Neutrophil (primary cell): ENCODE data around the gene PPP1CB.
"Not testable (repeated sequence)": the region's sequence is repeated elsewhere in the genome, so short reads cannot be mapped to it uniquely, and the experiment has no call there.

Experiments
- H3K27ac ChIP-seq: fragments of 200-600 bp; sonication (generic); 2 replicates; pipeline ENCODE4 v1.5.1; 2016; ENCODE audit warnings: mild to moderate bottlenecking, moderate library complexity
- H3K27me3 ChIP-seq: fragments of 200-600 bp; sonication (generic); 2 replicates; pipeline ENCODE4 v1.6.0; 2016; ENCODE audit warnings: mild to moderate bottlenecking
- H3K36me3 ChIP-seq: fragments of 200-600 bp; sonication (generic); 2 replicates; pipeline ENCODE4 v1.5.1; 2017
- H3K4me1 ChIP-seq, 2 experiments: fragments of 200-600 bp in 1 of 2; sonication (generic) in 1 of 2; 1 replicate in 1 of 2; 2 replicates in 1 of 2; pipeline versions ENCODE4 v1.5.1 to v1.6.1; 2013 to 2016; ENCODE audit warnings: low read depth in 1 of 2, low read length in 1 of 2, mild to moderate bottlenecking in 1 of 2, moderate library complexity in 1 of 2; ENCODE audit not compliant: control insufficient read depth in 1 of 2, insufficient read depth in 1 of 2
- H3K4me3 ChIP-seq, 2 experiments: fragments of 200-600 bp in 1 of 2; sonication (generic) in 1 of 2; 1 replicate in 1 of 2; 2 replicates in 1 of 2; pipeline ENCODE4 v1.5.1; 2013 to 2016; ENCODE audit warnings: low read depth in 1 of 2, low read length in 1 of 2, mild to moderate bottlenecking in 1 of 2, moderate library complexity in 1 of 2
- H3K9me3 ChIP-seq: fragments of 200-600 bp; sonication (generic); 2 replicates; pipeline ENCODE4 v1.5.1; 2016
- TF ChIP-seq, protein P1 (sequence below): fragments of 200-600 bp; sonication (generic); IDR thresholded peaks from 2 replicates; pipeline ENCODE4 v1.5.1; 2016; ENCODE audit warnings: antibody characterized with exemption

The PPP1CB gene

DNA sequence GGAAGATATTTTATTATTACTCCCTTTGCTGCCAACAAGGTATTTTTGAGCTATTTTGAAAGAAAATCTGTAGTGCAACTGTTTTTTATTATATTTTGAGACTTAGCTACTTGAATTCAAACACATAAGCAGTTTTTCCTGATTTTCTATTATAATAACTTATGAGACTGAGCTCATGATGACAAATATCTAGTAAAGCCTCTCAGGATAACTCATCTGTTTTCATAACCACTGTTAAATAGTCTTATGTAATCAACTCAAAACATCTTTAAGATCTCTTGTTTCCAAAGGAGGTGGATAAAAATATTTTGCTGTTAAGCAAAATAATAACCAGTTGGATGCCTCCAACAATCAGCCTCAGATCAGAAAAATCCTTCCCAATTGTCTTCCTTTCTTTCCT lies 21.9 kb upstream of the PPP1CB start:
- Histone ChIP-seq H3K27ac (no peak overlapping the region), H3K36me3 (no peaks in the 10 kb centered on the region), H3K9me3 (no peaks in the 10 kb centered on the region), H3K4me3 (no peak overlapping the region), H3K27me3 (no peaks in the 10 kb centered on the region), H3K4me1 (no peaks in the 10 kb centered on the region)
- TF ChIP-seq, protein P1, sequence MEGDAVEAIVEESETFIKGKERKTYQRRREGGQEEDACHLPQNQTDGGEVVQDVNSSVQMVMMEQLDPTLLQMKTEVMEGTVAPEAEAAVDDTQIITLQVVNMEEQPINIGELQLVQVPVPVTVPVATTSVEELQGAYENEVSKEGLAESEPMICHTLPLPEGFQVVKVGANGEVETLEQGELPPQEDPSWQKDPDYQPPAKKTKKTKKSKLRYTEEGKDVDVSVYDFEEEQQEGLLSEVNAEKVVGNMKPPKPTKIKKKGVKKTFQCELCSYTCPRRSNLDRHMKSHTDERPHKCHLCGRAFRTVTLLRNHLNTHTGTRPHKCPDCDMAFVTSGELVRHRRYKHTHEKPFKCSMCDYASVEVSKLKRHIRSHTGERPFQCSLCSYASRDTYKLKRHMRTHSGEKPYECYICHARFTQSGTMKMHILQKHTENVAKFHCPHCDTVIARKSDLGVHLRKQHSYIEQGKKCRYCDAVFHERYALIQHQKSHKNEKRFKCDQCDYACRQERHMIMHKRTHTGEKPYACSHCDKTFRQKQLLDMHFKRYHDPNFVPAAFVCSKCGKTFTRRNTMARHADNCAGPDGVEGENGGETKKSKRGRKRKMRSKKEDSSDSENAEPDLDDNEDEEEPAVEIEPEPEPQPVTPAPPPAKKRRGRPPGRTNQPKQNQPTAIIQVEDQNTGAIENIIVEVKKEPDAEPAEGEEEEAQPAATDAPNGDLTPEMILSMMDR, result no peak

DNA sequence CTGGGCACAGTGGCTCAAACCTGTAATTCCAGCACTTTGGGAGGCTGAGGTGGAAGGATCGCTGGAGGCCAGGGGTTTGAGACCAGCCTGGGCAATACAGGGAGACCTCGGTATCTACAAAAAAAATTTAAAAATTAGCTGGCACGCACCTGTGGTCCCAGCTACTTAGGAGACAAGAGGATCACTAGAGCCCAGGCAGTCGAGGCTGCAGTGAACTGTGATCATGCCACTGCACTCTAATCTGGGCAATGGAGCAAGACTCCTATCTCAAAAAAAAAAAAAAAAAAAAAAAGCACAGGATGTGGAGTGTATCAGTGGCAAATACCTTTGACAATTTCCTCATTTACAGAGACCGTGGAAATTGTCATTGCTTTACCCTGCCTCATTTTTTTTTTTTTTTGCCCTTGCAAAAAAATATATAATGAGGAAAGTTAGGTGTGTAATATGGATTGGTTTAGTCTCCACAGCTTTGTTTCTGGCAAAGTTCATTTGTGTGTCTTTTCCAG lies 20.9 kb upstream of the PPP1CB start:
- H3K4me3 ChIP-seq, result no peak overlapping the region
- TF ChIP-seq, protein P1, result no peak
- H3K27ac ChIP-seq, result no peak overlapping the region
- H3K27me3 ChIP-seq, result no peaks in the 10 kb centered on the region
- H3K9me3 ChIP-seq, result no peaks in the 10 kb centered on the region
- H3K36me3 ChIP-seq, result no peaks in the 10 kb centered on the region
- H3K4me1 ChIP-seq, result no peaks in the 10 kb centered on the region

DNA sequence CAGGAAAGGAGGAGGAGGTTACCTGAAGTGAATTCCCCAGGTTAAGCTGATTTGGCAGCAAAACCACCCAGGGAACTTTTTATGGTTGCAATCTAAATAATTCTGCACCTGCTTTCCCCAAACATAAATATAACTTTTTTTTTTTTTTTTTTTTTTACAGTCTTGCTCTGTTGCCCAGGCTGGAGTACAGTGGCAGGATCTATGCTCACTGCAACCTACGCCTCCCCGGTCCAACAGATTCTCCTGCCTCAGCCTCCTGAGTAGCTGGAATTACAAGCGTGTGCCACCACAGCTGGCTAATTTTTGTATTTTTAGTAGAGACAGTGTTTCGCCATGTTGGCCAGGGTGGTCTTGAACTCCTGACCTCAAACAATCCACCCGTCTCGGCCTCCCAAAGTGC lies 16.1 kb upstream of the PPP1CB start:
- H3K36me3 ChIP-seq, result no peaks in the 10 kb centered on the region
- H3K27me3 ChIP-seq, result no peaks in the 10 kb centered on the region
- H3K4me1 ChIP-seq, result no peaks in the 10 kb centered on the region
- H3K27ac ChIP-seq, result no peak overlapping the region
- H3K9me3 ChIP-seq, result no peaks in the 10 kb centered on the region
- TF ChIP-seq, protein P1, result no peak
- H3K4me3 ChIP-seq, result no peak overlapping the region

DNA sequence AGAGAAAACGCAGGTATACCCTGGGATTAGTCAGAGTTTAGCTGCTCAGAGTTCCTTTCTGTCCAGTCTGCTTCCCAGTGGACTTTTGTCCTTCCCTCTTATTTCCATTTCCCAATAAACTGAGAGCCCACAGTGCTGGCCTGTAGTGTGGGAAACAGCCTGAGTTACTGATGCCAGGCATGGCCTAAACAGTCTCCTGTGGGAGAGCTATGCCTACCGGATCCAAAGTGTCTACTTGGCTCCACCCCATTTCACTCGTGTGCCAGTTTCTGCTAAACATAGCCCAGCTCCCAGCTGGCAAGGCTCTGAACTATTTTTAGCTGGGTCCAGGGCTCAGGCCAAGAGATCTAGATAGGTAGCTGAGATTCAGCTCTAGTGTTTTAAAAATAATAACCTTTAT lies 15.6 kb upstream of the PPP1CB start:
- no peaks in the 10 kb centered on the region for H3K4me1 ChIP-seq
- no peak overlapping the region for H3K27ac ChIP-seq
- H3K27me3 ChIP-seq, result no peaks in the 10 kb centered on the region
- H3K9me3 ChIP-seq, result no peaks in the 10 kb centered on the region
- no peaks in the 10 kb centered on the region for H3K36me3 ChIP-seq
- TF ChIP-seq, protein P1, result no peak
- H3K4me3 ChIP-seq, result no peak overlapping the region

DNA sequence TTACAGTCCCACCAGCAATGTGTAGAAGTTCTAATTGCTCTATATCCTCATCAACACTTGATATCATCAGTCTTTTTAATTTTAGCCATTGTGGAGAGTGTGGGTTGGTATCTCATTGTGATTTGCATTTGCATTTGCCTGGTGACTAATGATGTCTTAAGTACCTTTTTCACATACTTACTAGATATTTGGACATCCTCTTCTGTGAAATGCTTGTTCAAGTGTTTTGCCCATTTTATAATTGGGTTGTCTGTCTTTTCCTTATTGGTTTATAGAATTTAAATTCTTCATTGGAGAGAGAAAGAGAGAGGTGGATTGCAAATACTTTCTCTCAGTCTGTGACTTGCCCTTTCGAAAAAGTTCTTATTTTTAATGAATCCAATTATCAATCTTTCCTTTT lies 14.0 kb upstream of the PPP1CB start:
- H3K9me3 ChIP-seq, result no peaks in the 10 kb centered on the region
- no peaks in the 10 kb centered on the region for H3K4me1 ChIP-seq
- H3K27ac ChIP-seq, result no peak overlapping the region
- TF ChIP-seq, protein P1, result no peak
- no peak overlapping the region for H3K4me3 ChIP-seq
- H3K27me3 ChIP-seq, result no peaks in the 10 kb centered on the region
- no peaks in the 10 kb centered on the region for H3K36me3 ChIP-seq

DNA sequence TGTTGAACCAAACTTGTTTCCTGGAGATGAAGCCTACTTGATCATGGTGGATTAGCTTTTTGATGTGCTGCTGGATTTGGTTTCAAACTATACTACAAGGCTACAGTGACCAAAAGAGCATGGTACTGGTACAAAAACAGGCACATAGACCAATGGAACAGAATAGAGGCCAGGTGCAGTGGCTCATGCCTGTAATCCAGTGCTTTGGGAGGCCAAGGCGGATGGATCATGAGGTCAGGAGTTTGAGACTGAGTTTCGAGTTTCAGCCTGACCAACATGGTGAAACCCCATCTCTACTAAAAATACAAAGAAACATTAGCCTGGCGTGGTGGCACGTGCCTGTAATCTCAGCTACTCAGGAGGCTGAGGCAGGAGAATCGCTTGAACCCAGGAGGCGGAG lies 9.0 kb upstream of the PPP1CB start:
- not testable (repeated sequence) for H3K4me3 ChIP-seq, H3K27ac ChIP-seq, H3K4me1 ChIP-seq, H3K27me3 ChIP-seq, H3K36me3 ChIP-seq, H3K9me3 ChIP-seq
